Tibial artery (tissue), 4 donors: ENCODE results near the gene ITIH5.
A peak's percentile ranks its signal among the peaks of the same experiment; 100 is the strongest.

Experiments used
- DNase-seq, 2 donors: peaks; one replicate each; pipeline ENCODE4 v3.0.0-alpha.2; 2019
- H3K27ac ChIP-seq, 2 donors: fragments of 200-600 bp; sonication (generic) in 1 of 2; 1 replicate in 1 of 2; 2 replicates in 1 of 2; pipeline ENCODE4 v1.5.1; 2018 to 2019; ENCODE audit warnings: mild to moderate bottlenecking in 1 of 2
- H3K27me3 ChIP-seq, 2 donors: fragments of 200-600 bp; sonication (generic) in 1 of 2; one replicate each; pipeline versions ENCODE4 v1.5.1 to v1.6.0; 2016 to 2019
- H3K36me3 ChIP-seq, 3 donors: fragments of 200-600 bp; sonication (generic) in 2 of 3; one replicate each; pipeline ENCODE4 v1.5.1; 2016 to 2019; ENCODE audit warnings: mild to moderate bottlenecking in 2 of 3
- H3K4me1 ChIP-seq, 4 donors: fragments of 200-600 bp; sonication (generic) in 2 of 4; 1 replicate in 3 of 4; 2 replicates in 1 of 4; pipeline ENCODE4 v1.5.1; 2016 to 2019
- H3K4me3 ChIP-seq, 2 donors: fragments of 200-600 bp; sonication (generic) in 1 of 2; 1 replicate in 1 of 2; 2 replicates in 1 of 2; pipeline ENCODE4 v1.5.1; 2018 to 2019; ENCODE audit warnings: mild to moderate bottlenecking in 2 of 2
- H3K9me3 ChIP-seq, 3 donors: fragments of 200-600 bp; sonication (generic) in 1 of 3; one replicate each; pipeline ENCODE4 v1.5.1; 2016 to 2019
- intact Hi-C: fragments of 100-400 bp; cut with DNase I; formaldehyde crosslinking; loops from one replicate; pipeline ENCODE4 v1.15.0; 2023; ENCODE audit warnings: low total_unique reads
- TF ChIP-seq, protein P1 (sequence below), 2 experiments: fragments of 200-600 bp in 1 of 2; fragments of 450-650 bp in 1 of 2; IDR thresholded peaks; one replicate each; pipeline ENCODE4 v1.5.1; 2017 to 2019; ENCODE audit warnings: antibody characterized with exemption in 2 of 2, mild to moderate bottlenecking in 1 of 2, moderate library complexity in 1 of 2

Gene ITIH5

DNA sequence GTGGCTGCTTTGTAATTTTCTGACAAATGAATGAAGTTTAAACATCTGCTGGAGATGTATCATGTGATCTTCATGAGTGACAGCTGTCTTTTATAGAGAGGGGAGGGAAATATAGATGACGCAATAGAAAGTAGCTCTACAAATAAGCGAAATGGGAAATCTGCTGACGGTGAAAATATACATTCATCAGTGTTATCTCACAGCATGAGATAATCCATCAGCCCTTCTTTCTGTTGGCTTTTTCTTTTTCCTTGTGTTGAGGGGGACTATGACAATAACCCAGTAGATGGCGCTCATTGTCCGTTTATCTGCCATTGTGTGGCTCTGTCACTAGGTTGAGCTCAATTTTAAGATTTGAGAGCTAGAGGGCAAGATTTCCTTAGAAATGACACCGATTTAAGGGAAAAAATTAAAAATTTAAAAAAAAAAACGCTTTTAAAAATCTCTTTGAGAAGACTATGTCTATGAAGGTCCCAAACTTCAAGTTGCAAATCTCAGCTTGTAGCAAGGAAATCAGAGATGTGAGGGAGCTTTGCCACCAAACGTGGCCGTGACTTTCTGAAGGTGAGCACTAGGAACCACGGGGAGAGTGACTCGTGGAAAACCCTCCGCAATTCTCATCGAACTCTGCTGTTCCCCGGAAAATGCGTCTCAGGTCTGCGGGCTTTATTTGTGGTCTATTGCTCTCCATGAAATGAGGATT lies 141.3 kb downstream of the ITIH5 start:
- Histone ChIP-seq H3K36me3 (no peaks in the 10 kb centered on the region), H3K4me1 (peaks cover 0 to 3% (median 0%) of the 10 kb centered on the region in 4 donors), H3K27me3 (peaks cover 0 to 40% of the 10 kb centered on the region in 2 donors), H3K9me3 (no peaks in the 10 kb centered on the region), H3K27ac (no peak overlapping the region), H3K4me3 (no peak overlapping the region)
- intact Hi-C loops, result loop anchor here (2.0 kb wide), 1 partner anchor 163 kb away; no protein-coding TSS in a partner anchor
- TF ChIP-seq, protein P1, sequence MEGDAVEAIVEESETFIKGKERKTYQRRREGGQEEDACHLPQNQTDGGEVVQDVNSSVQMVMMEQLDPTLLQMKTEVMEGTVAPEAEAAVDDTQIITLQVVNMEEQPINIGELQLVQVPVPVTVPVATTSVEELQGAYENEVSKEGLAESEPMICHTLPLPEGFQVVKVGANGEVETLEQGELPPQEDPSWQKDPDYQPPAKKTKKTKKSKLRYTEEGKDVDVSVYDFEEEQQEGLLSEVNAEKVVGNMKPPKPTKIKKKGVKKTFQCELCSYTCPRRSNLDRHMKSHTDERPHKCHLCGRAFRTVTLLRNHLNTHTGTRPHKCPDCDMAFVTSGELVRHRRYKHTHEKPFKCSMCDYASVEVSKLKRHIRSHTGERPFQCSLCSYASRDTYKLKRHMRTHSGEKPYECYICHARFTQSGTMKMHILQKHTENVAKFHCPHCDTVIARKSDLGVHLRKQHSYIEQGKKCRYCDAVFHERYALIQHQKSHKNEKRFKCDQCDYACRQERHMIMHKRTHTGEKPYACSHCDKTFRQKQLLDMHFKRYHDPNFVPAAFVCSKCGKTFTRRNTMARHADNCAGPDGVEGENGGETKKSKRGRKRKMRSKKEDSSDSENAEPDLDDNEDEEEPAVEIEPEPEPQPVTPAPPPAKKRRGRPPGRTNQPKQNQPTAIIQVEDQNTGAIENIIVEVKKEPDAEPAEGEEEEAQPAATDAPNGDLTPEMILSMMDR (IDR thresholded peaks at IDR 0.05), result peak; percentile 72 to 90
- DNase-seq, result peak in 1 of 2 donors; percentile 58

GRCh38 chr10:7523656-7524055 lies 143.1 kb downstream of the ITIH5 start:
- TF ChIP-seq, protein P1 (IDR thresholded peaks at IDR 0.05), result no peak
- no peak overlapping the region for H3K27ac ChIP-seq
- H3K27me3 ChIP-seq, result peaks cover 0 to 43% of the 10 kb centered on the region in 2 donors
- H3K4me1 ChIP-seq, result peaks cover 0 to 3% (median 0%) of the 10 kb centered on the region in 4 donors
- no peaks in the 10 kb centered on the region for H3K36me3 ChIP-seq
- intact Hi-C loops, result loop anchor here (2.0 kb wide), 1 partner anchor 165 kb away; no protein-coding TSS in a partner anchor
- DNase-seq, result no peak
- H3K4me3 ChIP-seq, result no peak overlapping the region
- H3K9me3 ChIP-seq, result no peaks in the 10 kb centered on the region

DNA sequence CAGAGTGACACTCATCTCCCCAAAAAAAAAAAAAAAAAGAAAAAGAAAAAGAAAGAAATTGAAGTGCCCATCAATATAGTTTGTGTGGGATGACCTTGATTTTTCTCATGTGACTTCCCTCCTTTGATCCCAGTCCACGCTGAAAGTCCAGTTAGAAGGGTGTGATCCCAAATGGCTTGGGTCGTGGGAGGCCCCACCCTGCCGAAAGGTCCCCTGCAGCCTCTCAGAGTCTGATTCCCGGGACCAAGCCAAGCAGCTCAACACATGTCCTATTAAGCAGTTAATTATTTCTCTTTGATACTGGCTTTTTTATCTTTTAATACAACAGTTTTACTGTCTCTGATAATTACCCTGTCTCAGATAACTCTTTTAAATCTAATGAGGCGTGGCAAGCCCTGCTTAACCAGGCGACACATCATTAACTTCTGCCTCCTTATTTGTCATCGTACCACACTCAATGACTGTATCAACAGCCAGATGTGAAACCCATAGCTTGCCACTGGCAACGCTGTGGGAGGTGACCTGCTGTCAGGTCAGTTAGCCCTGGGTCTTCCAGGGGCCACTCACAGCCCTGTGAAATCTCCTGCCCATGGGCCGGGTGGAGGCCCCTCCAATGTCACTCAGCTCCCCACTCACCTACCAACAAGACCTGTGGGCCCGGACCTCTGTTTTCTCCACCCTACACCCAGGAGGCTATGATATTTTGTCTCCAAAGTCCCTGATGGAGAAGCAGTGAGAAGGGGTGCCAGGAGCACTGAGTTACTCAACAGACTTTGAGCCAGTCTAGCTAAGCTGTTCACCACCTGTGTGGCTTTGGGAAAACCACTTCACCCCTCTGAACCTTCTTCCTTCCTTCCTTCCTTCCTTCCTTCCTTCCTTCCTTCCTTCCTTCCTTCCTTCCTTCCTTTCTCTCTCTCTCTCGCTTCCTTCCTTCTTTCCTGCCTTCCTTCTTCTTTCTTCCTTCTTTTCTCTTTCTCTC lies 146.0 kb downstream of the ITIH5 start:
- TF ChIP-seq, protein P1 (IDR thresholded peaks at IDR 0.05), result no peak
- H3K4me3 ChIP-seq, result no peak overlapping the region
- no peak overlapping the region for H3K27ac ChIP-seq
- intact Hi-C loops, result no loop called here
- peaks cover 0 to 2% (median 0%) of the 10 kb centered on the region in 4 donors for H3K4me1 ChIP-seq
- DNase-seq, result no peak
- H3K27me3 ChIP-seq, result peaks cover 0 to 46% of the 10 kb centered on the region in 2 donors
- H3K36me3 ChIP-seq, result no peaks in the 10 kb centered on the region
- no peaks in the 10 kb centered on the region for H3K9me3 ChIP-seq

DNA sequence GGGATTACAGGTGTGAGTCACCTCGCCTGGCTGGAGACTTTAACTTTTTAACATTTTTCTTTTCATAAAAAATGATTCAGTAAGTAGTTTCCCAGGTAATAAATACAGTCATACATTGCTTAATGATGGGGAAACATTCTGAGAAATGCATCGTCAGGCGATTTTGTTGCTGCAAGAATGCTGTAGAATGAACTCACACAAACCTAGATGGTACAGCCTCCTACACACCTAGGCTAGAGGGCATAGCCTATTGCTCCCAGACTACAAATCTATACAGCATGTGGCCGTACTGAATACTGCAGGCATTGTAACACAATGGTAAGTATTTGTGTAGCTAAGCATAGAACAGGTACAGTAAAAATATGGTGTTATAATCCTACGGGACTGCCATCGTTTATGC lies 147.4 kb downstream of the ITIH5 start:
- TF ChIP-seq, protein P1 (IDR thresholded peaks at IDR 0.05), result no peak
- Histone ChIP-seq H3K27me3 (peaks cover 0 to 41% of the 10 kb centered on the region in 2 donors), H3K27ac (no peak overlapping the region), H3K4me1 (no peaks in the 10 kb centered on the region), H3K36me3 (no peaks in the 10 kb centered on the region), H3K9me3 (no peaks in the 10 kb centered on the region), H3K4me3 (no peak overlapping the region)
- no peak for DNase-seq
- intact Hi-C loops, result no loop called here

DNA sequence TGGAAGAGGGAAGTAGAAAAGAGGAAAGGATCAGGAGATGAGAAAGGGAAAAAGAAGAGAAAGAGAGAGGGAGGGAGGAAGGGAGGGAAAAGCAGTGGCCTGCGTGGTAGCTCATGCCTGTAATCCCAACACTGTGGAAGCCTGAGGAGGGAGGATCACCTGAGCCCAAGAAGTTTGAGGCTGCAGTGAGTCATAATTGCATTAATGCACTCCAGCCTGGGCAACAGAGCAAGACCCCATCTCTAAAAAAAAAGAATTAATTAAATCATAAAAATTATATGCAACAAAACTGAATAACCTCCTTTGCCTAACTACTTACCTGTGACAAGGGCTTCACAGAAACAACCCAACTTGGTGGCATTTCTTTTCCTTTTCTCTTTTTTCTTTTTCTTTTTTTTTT lies 148.1 kb downstream of the ITIH5 start:
- intact Hi-C loops, result no loop called here
- Histone ChIP-seq H3K9me3 (no peaks in the 10 kb centered on the region), H3K4me1 (no peaks in the 10 kb centered on the region), H3K4me3 (no peak overlapping the region), H3K27ac (no peak overlapping the region), H3K36me3 (no peaks in the 10 kb centered on the region), H3K27me3 (peaks cover 0 to 34% of the 10 kb centered on the region in 2 donors)
- DNase-seq, result no peak
- TF ChIP-seq, protein P1 (IDR thresholded peaks at IDR 0.05), result no peak
